DOHH2 (cell line): ENCODE results near the gene RAB23.

Source experiments
- H3F3A ChIP-seq: fragments of 200-600 bp; sonication (generic), shearing (Covaris generic); 2 replicates; pipeline ENCODE4 v1.6.0; 2016; ENCODE audit warnings: antibody characterized with exemption, mild to moderate bottlenecking; ENCODE audit not compliant: control insufficient read depth, insufficient read depth
- H3K27ac ChIP-seq: fragments of 200-600 bp; sonication (generic); 2 replicates; pipeline ENCODE4 v1.5.1; 2014; ENCODE audit warnings: low read depth, mild to moderate bottlenecking, low read length, moderate library complexity
- H3K27me3 ChIP-seq: fragments of 200-600 bp; sonication (generic); 2 replicates; pipeline ENCODE4 v1.6.1; 2014; ENCODE audit warnings: mild to moderate bottlenecking, low read length, mixed read lengths; ENCODE audit not compliant: control insufficient read depth
- H3K36me3 ChIP-seq: fragments of 200-600 bp; sonication (generic); 2 replicates; pipeline ENCODE4 v1.6.1; 2014; ENCODE audit warnings: mild to moderate bottlenecking, low read length, moderate library complexity, mixed read lengths; ENCODE audit not compliant: control insufficient read depth
- H3K4me1 ChIP-seq: fragments of 200-600 bp; sonication (generic); 2 replicates; pipeline ENCODE4 v1.6.1; 2014; ENCODE audit warnings: mild to moderate bottlenecking, low read length, mixed read lengths; ENCODE audit not compliant: control insufficient read depth
- H3K4me2 ChIP-seq: fragments of 200-600 bp; sonication (generic); 2 replicates; pipeline ENCODE4 v1.6.0; 2014; ENCODE audit warnings: mild to moderate bottlenecking, low read length, moderate library complexity
- H3K4me3 ChIP-seq: fragments of 200-600 bp; sonication (generic); 2 replicates; pipeline ENCODE4 v1.5.1; 2014; ENCODE audit warnings: mild to moderate bottlenecking, low read length, mixed read lengths
- H3K79me2 ChIP-seq: fragments of 200-600 bp; sonication (generic); 2 replicates; pipeline ENCODE4 v1.6.1; 2014; ENCODE audit warnings: mild to moderate bottlenecking, low read length, mixed read lengths; ENCODE audit not compliant: control insufficient read depth
- H3K9me2 ChIP-seq: fragments of 200-600 bp; sonication (generic); replicated peaks from 2 replicates; pipeline ENCODE4 v1.6.1; 2014; ENCODE audit warnings: mild to moderate bottlenecking, low read length, mixed read lengths; ENCODE audit not compliant: control insufficient read depth
- H3K9me3 ChIP-seq: fragments of 200-600 bp; sonication (generic); 2 replicates; pipeline ENCODE4 v1.6.1; 2014; ENCODE audit warnings: antibody characterized with exemption, low read length, mixed read lengths; ENCODE audit not compliant: control insufficient read depth, insufficient read depth
- H4K20me1 ChIP-seq: fragments of 200-600 bp; sonication (generic); 2 replicates; pipeline ENCODE4 v1.6.0; 2014; ENCODE audit warnings: low read depth, mild to moderate bottlenecking, antibody characterized with exemption, low read length, moderate library complexity; ENCODE audit not compliant: control insufficient read depth, insufficient read depth
- EZH2phosphoT487 ChIP-seq: fragments of 200-600 bp; sonication (generic); IDR thresholded peaks from 2 replicates; pipeline ENCODE4 v1.6.1; 2017; ENCODE audit warnings: borderline replicate concordance, mild to moderate bottlenecking, antibody characterized with exemption, low read length, moderate library complexity, mixed read lengths
- TF ChIP-seq, protein P1 (sequence below): fragments of 200-600 bp; sonication (generic); IDR thresholded peaks from one replicate; pipeline ENCODE4 v1.5.1; 2014; ENCODE audit warnings: antibody characterized with exemption, mild to moderate bottlenecking, low read depth, low read length; ENCODE audit not compliant: poor library complexity, severe bottlenecking

RAB23 gene

DNA sequence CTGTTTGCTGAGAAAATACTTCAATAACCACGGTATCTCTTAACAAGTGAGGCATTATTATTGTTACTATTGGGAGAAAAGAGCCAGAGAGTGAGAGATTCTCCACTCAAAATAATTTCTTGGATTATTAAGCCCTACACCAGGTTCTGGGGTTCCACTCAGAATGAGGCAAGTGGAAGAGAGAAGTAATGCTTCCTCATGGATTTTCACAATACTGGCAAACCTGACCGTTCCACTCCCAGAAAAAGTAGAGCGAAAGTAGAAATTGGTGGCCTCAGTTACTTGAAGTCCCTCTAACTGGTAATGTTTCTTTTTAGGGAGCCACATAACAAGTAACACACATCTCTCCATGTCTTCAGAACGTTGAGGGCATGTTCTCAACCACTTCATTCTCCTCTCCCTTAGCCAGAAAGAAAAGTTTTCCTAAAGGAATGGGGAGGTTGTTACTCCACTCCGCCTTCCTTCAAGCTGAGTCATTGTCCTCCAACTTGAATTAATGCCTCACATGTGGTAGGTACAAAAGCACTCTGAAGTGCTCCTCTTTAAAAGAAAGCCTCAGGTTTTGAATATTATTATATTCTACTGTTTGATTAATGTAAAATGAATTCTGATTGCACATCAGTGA is 48.1 kb downstream of the RAB23 start:
- TF ChIP-seq, protein P1, sequence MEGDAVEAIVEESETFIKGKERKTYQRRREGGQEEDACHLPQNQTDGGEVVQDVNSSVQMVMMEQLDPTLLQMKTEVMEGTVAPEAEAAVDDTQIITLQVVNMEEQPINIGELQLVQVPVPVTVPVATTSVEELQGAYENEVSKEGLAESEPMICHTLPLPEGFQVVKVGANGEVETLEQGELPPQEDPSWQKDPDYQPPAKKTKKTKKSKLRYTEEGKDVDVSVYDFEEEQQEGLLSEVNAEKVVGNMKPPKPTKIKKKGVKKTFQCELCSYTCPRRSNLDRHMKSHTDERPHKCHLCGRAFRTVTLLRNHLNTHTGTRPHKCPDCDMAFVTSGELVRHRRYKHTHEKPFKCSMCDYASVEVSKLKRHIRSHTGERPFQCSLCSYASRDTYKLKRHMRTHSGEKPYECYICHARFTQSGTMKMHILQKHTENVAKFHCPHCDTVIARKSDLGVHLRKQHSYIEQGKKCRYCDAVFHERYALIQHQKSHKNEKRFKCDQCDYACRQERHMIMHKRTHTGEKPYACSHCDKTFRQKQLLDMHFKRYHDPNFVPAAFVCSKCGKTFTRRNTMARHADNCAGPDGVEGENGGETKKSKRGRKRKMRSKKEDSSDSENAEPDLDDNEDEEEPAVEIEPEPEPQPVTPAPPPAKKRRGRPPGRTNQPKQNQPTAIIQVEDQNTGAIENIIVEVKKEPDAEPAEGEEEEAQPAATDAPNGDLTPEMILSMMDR: no peak
- no peak for TF ChIP-seq EZH2phosphoT487
- Histone ChIP-seq H3K4me1 (peaks cover 24% of the 10 kb centered on the region), H4K20me1 (no peaks in the 10 kb centered on the region), H3F3A (peaks cover 10% of the 10 kb centered on the region), H3K9me2 (no peaks in the 10 kb centered on the region), H3K79me2 (peaks cover 66% of the 10 kb centered on the region), H3K4me2 (peak overlapping the region; percentile 84), H3K4me3 (peak overlapping the region; percentile 82), H3K36me3 (peaks cover 44% of the 10 kb centered on the region), H3K27me3 (no peaks in the 10 kb centered on the region), H3K9me3 (no peaks in the 10 kb centered on the region), H3K27ac (peak overlapping the region; percentile 74; the same call in 1 of the 2 replicates)

DNA sequence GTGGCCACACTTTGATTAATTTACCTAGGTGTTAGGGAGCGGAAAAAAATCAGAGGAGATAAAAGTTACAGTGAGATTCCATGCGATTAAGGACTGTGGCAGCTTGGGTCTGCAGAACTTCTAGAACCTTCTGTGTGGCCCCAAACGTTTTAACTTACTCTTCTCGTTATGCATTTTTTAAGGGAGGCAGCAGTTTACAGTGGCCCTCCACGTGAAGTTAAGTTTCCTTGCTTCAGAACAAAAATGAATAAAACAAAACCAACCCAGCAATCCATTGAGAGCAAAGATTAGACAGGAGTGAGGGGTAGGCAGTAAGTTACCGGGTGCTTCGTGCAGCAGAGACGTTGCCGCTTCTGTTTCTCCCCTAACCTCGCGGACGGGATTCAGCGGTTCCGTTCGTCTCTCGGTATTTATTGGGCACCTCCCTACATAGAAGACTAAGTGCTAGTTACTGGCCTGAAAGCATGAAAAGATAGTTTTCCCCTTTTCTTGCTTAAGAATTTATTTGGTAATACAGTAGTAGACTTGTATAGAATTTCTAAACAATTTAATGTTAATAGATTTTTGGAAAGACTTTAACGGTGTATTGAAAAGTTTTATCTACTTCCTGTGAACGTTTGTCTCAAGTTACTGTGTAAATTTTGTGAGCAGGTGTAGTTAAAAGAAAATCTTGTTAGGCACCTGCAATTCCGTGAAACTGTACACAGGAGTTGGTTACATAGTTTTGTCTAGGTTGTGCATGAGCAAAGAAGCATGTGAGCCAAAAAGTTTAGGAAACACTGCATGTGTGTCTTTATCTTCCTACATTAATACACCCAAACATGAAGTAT is 48.8 kb downstream of the RAB23 start:
- TF ChIP-seq, protein P1: no peak
- Histone ChIP-seq H3K9me2 (no peaks in the 10 kb centered on the region), H3F3A (peaks cover 12% of the 10 kb centered on the region), H3K27me3 (no peaks in the 10 kb centered on the region), H3K4me2 (peak overlapping the region; percentile 84), H3K27ac (peak overlapping the region; percentile 74), H3K4me1 (peaks cover 24% of the 10 kb centered on the region), H3K79me2 (peaks cover 58% of the 10 kb centered on the region), H3K36me3 (peaks cover 44% of the 10 kb centered on the region), H3K9me3 (no peaks in the 10 kb centered on the region), H3K4me3 (peak overlapping the region; percentile 82), H4K20me1 (no peaks in the 10 kb centered on the region)

DNA sequence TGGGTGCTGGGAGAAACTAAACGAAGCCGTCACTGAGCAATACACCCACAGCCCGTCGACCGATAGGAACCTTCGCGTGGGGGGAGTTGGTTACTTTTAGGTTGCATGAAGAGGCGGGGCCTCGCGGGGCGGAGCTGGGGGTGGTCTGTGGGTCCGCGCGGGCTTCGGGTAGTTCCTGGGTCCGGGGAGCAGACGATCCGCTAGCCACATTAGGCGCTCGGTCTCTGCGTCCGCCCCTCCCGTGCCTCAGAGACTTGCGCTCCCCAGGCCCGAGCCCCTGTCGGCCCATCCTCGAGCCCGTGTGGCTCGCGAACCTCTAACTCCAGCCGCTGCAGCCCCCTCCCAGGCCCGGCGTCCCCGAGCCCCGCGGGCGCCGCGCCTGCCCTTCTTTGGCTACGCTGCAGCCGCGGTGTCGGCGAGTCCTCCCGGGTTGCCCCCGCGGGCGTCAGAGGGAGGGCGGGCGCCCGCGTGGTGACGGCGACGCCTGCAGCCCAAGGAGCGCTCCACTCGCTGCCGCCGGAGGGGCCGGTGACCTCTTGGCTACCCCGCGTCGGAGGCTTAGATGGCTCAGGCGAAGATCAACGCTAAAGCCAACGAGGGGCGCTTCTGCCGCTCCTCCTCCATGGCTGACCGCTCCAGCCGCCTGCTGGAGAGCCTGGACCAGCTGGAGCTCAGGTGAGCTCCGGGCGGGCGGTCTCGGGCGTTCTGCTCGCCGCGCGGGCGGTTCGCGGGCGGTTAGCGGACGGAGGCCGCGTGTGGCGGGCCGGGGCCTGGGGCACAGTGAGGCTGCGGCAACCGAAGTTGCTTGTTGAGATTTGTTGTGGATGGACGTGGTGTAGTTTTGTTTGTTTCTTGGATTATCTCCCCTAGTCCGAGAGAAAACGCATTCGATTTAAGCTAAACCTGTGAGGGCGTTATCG is 49.7 kb downstream of the RAB23 start, which contains the start of gene BAG2:
TSS of gene BAG2 (plus strand) at position 191 of the 920 bp plus-strand sequence. CDS start at position 563, 372 bp downstream.
- Histone ChIP-seq H3K4me3 (peak within 1 kb of the TSS; percentile 82), H3K79me2 (peaks cover 50% of the 10 kb centered on the region), H3K9me3 (no peaks in the 10 kb centered on the region), H3K4me1 (peaks cover 24% of the 10 kb centered on the region), H3K36me3 (peaks cover 42% of the 10 kb centered on the region), H3F3A (peaks cover 15% of the 10 kb centered on the region), H3K4me2 (peak within 1 kb of the TSS; percentile 84), H4K20me1 (no peaks in the 10 kb centered on the region), H3K9me2 (no peaks in the 10 kb centered on the region), H3K27ac (peak within 1 kb of the TSS; percentile 74), H3K27me3 (no peaks in the 10 kb centered on the region)
- TF ChIP-seq, protein P1: no peak
